GM23248 (cell line): ENCODE data around the gene TMEM163.

Experiments
- EZH2 ChIP-seq: fragments of 200-600 bp; sonication (generic); IDR thresholded peaks from 2 replicates; pipeline ENCODE4 v1.6.1; 2018; ENCODE audit warnings: antibody characterized with exemption, mild to moderate bottlenecking; ENCODE audit not compliant: insufficient read depth, poor library complexity, severe bottlenecking
- EZH2phosphoT487 ChIP-seq: fragments of 200-600 bp; sonication (generic); IDR thresholded peaks from 2 replicates; pipeline ENCODE4 v1.6.1; 2018; ENCODE audit warnings: antibody characterized with exemption, moderate library complexity, mild to moderate bottlenecking, low read depth; ENCODE audit not compliant: insufficient read depth

GRCh38 chr2:134406311-134406710, 312.5 kb downstream of the TMEM163 start:
- no peak for TF ChIP-seq EZH2
- TF ChIP-seq EZH2phosphoT487 = no peak
